Suprapubic skin (tissue), 4 donors: ENCODE data around the gene GARIN5B. TPM values are rescaled to one million over a fixed set of nuclear protein-coding genes. Genes with fewer than 3 reads are reported as not detected.
A peak's percentile ranks its signal among the peaks of the same experiment; 100 is the strongest.

Experiments
- DNase-seq, 2 donors: peaks; one replicate each; pipeline ENCODE4 v3.0.0-alpha.2; 2019; ENCODE audit warnings: low spot score in 2 of 2
- H3K27ac ChIP-seq: fragments of 200-600 bp; sonication (generic); one replicate; pipeline ENCODE4 v1.5.1; 2019
- H3K27me3 ChIP-seq: fragments of 200-600 bp; sonication (generic); one replicate; pipeline ENCODE4 v1.5.1; 2019
- H3K36me3 ChIP-seq: fragments of 200-600 bp; sonication (generic); one replicate; pipeline ENCODE4 v1.5.1; 2019
- H3K4me1 ChIP-seq: fragments of 200-600 bp; sonication (generic); one replicate; pipeline ENCODE4 v1.5.1; 2019
- H3K4me3 ChIP-seq: fragments of 200-600 bp; sonication (generic); one replicate; pipeline ENCODE4 v1.5.1; 2019; ENCODE audit warnings: mild to moderate bottlenecking
- H3K9me3 ChIP-seq: fragments of 200-600 bp; sonication (generic); one replicate; pipeline ENCODE4 v1.5.1; 2019
- CTCF ChIP-seq, 2 donors: fragments of 200-600 bp in 1 of 2; fragments of 450-650 bp in 1 of 2; sonication (generic) in 1 of 2; IDR thresholded peaks; one replicate each; pipeline ENCODE4 v1.5.1; 2016 to 2019; ENCODE audit warnings: antibody characterized with exemption in 2 of 2, mild to moderate bottlenecking in 1 of 2, moderate library complexity in 1 of 2
- EP300 ChIP-seq: sonication (generic); formaldehyde crosslinking; IDR thresholded peaks from one replicate; pipeline ENCODE4 v1.6.1; 2017; ENCODE audit warnings: antibody characterized with exemption
- POLR2A ChIP-seq, 2 donors: fragments of 450-650 bp; IDR thresholded peaks; one replicate each; pipeline ENCODE4 v1.6.1; 2017; ENCODE audit warnings: antibody characterized with exemption in 2 of 2, mild to moderate bottlenecking in 2 of 2, moderate library complexity in 2 of 2
- POLR2AphosphoS5 ChIP-seq, 3 donors: sonication (generic); formaldehyde crosslinking; IDR thresholded peaks; one replicate each; pipeline ENCODE4 v1.6.1; 2017; ENCODE audit warnings: antibody characterized with exemption in 3 of 3
- WGBS: methylation state at CpG from one replicate; pipeline ENCODE4 v1.1.5; 2018; 5-methylcytosine and 5-hydroxymethylcytosine counted together
- total RNA-seq, 4 donors: library from RNA; depleted of rRNA; stranded (reverse); fragments of >200 nt; gene quantifications; one replicate each; pipeline ENCODE4 v1.1.0, GENCODE V29; 2016

The GARIN5B gene
- total RNA-seq, 4 donors from 2014 or later, result not detected

GRCh38 chr19:55352549-55353145 is 10.4 kb downstream of the GARIN5B start:
- TF ChIP-seq EP300 (no peak), POLR2A (IDR thresholded peaks at IDR 0.05) (no peak), CTCF (IDR thresholded peaks at IDR 0.05) (no peak)
- WGBS, result 71% methylated on average over 22 of the region's 25 CpGs
- Histone ChIP-seq H3K4me3 (no peak overlapping the region), H3K4me1 (peaks cover 25% of the 10 kb centered on the region), H3K27me3 (peaks cover 49% of the 10 kb centered on the region), H3K27ac (no peak overlapping the region), H3K36me3 (no peaks in the 10 kb centered on the region), H3K9me3 (no peaks in the 10 kb centered on the region)
- no peak for DNase-seq

- no peak overlapping the region for H3K4me3 ChIP-seq
- peaks cover 5% of the 10 kb centered on the region for H3K36me3 ChIP-seq
- WGBS, result 77% methylated on average over 2 of the region's 6 CpGs
- H3K27ac ChIP-seq, result no peak overlapping the region
- peaks cover 48% of the 10 kb centered on the region for H3K27me3 ChIP-seq
- TF ChIP-seq POLR2AphosphoS5 (IDR thresholded peaks at IDR 0.05), result no peak
- no peak for TF ChIP-seq CTCF (IDR thresholded peaks at IDR 0.05)
- no peak for TF ChIP-seq EP300
- no peak for TF ChIP-seq POLR2A (IDR thresholded peaks at IDR 0.05)
- H3K4me1 ChIP-seq, result peaks cover 25% of the 10 kb centered on the region
- no peaks in the 10 kb centered on the region for H3K9me3 ChIP-seq
- no peak for DNase-seq
These were observed 11.0 kb downstream of the GARIN5B start for GRCh38 chr19:55352040-55352439.

GRCh38 chr19:55350620-55351315 is 12.3 kb downstream of the GARIN5B start:
- H3K9me3 ChIP-seq, result no peaks in the 10 kb centered on the region
- 74% methylated on average over 11 of the region's 11 CpGs for WGBS
- peaks cover 29% of the 10 kb centered on the region for H3K4me1 ChIP-seq
- no peak overlapping the region for H3K27ac ChIP-seq
- peak in 1 of 2 donors; percentile 56 for DNase-seq
- TF ChIP-seq POLR2A (IDR thresholded peaks at IDR 0.05) (no peak), POLR2AphosphoS5 (IDR thresholded peaks at IDR 0.05) (no peak), CTCF (IDR thresholded peaks at IDR 0.05) (no peak), EP300 (no peak)
- H3K36me3 ChIP-seq, result peaks cover 10% of the 10 kb centered on the region
- peaks cover 38% of the 10 kb centered on the region for H3K27me3 ChIP-seq
- no peak overlapping the region for H3K4me3 ChIP-seq

- 76% methylated on average over 22 of the region's 22 CpGs for WGBS
- TF ChIP-seq EP300, result no peak
- no peak for TF ChIP-seq POLR2A (IDR thresholded peaks at IDR 0.05)
- no peak for TF ChIP-seq CTCF (IDR thresholded peaks at IDR 0.05)
- TF ChIP-seq POLR2AphosphoS5 (IDR thresholded peaks at IDR 0.05), result no peak
- Histone ChIP-seq H3K4me1 (peaks cover 15% of the 10 kb centered on the region), H3K27ac (no peak overlapping the region), H3K36me3 (peaks cover 18% of the 10 kb centered on the region), H3K27me3 (peaks cover 24% of the 10 kb centered on the region), H3K4me3 (no peak overlapping the region), H3K9me3 (no peaks in the 10 kb centered on the region)
- DNase-seq, result no peak
These were observed 14.6 kb downstream of the GARIN5B start for GRCh38 chr19:55348317-55349034.

GRCh38 chr19:55347442-55348009 is 15.5 kb downstream of the GARIN5B start:
- Histone ChIP-seq H3K27me3 (peaks cover 15% of the 10 kb centered on the region), H3K27ac (no peak overlapping the region), H3K4me3 (no peak overlapping the region), H3K4me1 (peaks cover 10% of the 10 kb centered on the region), H3K36me3 (peaks cover 27% of the 10 kb centered on the region), H3K9me3 (no peaks in the 10 kb centered on the region)
- 91% methylated on average over 2 of the region's 10 CpGs for WGBS
- DNase-seq, result peak in 1 of 2 donors; percentile 57
- TF ChIP-seq EP300 (no peak), CTCF (IDR thresholded peaks at IDR 0.05) (no peak)
